GM12873 (cell line): Measurements from ENCODE around the gene SKP1.

ENCODE experiments used
- TF ChIP-seq, protein P1 (sequence below): IDR thresholded peaks from 2 replicates; pipeline ENCODE4 v1.5.1; 2012; ENCODE audit warnings: low read depth, mild to moderate bottlenecking, moderate library complexity, low read length, control low read depth; ENCODE audit not compliant: insufficient read depth; ENCODE audit errors: missing control alignments

SKP1 gene

DNA sequence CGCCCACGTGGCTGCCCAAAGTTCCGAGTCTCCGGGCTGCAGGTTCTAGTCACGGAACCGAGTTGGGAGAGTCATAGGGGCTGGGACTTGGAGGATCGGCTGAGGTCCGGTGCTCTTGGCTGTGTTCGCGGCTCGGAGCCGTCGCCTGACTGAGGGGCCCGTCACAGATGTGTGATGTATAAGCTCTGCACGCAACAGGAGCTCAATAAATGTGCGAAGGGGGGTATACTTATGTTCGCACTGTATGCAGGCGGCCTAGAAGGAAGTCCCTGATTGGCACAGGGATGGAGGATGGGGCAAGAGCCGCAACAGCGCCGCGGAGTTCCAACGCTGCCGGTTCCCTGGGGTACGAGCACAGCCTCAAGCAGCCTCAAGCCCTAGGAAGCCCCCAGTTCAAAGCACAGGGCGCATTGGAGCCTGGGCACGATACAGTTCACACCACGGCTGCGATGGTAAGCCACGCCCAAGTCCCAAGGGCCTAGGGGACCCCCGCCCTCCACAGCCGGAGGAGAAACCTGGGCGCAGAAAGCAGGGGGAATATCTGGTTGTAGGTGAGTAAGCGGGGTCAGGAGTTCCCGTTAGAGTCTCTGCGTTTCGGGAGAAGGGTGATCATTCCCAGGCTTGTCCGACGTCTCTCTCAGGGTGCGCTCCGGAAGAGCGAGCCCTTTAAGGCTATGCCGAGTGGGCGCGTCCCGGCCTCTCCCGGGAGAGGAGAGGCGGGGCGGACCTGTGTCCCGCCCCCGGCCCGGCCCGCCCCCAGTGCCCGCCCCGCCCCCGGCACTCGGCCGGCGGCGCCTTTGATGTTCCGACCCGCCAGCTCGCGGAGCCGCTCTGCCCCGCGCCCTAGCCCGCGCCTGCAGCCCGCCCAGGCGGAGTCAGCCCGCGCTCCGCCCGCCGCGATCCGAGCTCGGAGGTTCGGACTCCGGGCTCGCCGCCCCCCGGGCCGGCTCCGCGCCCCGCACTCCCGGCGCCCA is 62.6 kb downstream of the SKP1 start, which contains the start of gene TCF7:
TCF7 (plus strand) TSS at position 780 of the 974 bp plus-strand sequence. CDS start 226 bp downstream, outside the sequence.
- TF ChIP-seq, protein P1, sequence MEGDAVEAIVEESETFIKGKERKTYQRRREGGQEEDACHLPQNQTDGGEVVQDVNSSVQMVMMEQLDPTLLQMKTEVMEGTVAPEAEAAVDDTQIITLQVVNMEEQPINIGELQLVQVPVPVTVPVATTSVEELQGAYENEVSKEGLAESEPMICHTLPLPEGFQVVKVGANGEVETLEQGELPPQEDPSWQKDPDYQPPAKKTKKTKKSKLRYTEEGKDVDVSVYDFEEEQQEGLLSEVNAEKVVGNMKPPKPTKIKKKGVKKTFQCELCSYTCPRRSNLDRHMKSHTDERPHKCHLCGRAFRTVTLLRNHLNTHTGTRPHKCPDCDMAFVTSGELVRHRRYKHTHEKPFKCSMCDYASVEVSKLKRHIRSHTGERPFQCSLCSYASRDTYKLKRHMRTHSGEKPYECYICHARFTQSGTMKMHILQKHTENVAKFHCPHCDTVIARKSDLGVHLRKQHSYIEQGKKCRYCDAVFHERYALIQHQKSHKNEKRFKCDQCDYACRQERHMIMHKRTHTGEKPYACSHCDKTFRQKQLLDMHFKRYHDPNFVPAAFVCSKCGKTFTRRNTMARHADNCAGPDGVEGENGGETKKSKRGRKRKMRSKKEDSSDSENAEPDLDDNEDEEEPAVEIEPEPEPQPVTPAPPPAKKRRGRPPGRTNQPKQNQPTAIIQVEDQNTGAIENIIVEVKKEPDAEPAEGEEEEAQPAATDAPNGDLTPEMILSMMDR = no peak

DNA sequence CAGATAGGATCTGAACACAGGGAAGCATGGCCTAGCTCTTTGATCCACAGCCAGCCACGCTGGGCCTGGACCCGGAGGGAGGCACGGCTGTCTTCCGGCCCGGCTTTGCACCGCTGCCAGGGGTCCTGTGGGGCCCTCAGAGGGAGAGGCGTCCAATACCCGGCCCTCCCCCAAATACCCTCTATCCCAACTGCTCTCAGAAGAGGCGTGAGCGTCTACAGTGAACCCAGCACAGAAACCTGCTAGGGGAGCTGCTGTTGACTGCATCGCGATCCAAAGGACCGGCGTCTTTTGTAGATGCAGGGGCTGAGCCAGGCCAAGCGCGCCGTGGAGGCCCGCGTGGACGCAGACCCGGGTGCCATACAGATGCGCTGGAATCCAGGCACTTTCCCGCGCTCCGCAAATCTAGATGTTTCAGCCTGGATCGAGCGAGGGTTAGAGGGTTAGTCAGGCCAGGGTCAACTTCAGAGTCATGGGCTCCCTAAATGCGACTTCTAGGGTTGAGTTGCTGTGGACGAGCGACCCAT is 63.3 kb downstream of the SKP1 start:
- TF ChIP-seq, protein P1 = no peak

DNA sequence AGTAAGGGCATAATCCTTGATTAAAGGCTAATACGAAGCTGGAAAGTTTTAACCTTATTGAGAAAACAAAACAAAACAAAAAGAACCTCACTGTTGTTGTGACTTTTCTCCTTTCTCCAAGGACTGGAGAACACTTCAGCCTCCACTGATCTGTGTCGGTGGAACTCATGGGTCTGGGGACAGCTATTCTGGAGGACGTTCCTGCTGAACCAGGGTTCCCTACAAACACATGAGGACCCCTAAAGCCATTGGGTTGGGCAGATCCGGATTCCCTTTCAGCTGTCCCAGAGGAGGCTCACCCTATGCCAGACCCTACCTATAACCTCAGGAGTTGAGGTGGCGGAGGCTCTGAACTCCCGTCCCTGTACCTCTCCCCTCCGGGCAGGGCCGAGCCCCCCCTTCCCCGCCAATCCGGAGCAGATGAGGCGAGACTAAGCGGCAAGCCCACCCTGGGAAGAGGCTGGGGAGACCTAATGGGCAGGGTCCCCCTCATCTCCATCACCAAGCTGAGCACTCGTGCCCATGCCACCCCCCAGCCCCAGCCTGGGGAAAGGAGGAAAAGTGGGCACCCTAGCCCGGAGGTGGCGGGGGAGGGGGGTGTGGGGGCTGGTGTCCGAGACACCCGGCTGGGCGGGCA is 63.9 kb downstream of the SKP1 start:
- TF ChIP-seq, protein P1 = no peak

DNA sequence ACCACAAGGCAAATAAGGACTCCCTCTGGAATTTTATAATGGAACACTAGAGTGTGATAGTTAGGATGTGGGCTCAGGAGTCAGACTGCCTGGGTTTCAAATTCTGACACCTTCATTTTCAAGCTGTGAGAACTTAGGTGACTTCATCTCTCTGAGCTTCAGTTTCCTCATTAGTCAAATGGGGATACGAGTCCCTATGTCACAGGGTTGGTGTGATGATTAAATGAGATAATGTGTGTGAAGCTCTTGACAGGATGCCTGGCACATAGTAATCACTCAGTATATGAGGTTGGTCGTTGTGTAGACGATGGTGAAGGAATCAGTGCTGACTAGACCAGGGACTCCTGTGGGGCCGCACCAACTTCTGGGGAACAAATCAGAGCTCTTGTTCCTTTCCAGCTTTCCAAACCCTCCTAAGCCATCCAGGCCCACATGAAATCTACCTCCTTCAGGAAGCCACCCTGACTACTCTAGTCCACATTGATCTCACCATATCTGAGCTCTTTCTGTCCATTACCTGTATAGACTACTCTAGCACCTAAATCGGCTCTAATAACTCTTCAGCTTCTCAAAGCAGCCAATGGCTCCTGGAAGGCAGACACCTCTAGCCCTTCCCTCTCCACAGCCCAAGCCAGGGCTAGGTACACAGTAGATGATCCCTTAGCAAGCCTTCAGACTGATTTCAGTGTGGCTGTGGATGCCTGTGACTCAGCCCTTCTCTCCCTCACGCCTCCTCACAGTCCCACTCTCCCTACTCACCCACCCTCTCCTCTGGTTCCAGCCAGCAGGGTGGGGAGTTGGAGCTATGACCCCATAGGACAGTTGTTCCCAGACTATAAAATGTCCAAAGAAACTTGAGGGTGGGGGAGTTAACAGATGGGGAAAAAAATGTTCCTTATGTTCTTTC is 64.8 kb downstream of the SKP1 start:
- TF ChIP-seq, protein P1 = no peak

DNA sequence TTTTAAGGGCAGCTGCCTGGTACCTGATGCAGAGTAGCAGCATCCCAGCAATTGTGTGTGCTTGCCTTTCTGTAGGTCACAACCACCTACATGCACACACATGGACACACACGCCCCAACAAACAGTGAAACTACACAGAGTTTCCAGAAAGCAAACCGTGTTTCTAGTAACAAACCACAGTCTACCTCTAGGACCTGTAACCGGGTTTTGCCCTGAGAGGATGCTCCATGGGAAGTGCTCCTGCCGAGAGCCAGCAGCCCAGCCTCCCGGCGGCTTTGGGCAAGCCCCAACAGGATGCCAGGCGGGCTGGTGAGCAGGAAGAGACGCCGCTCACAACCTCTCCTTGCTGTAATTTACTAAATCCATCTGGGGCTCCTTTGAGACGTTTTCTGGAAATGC is 66.4 kb downstream of the SKP1 start:
- TF ChIP-seq, protein P1 = no peak

DNA sequence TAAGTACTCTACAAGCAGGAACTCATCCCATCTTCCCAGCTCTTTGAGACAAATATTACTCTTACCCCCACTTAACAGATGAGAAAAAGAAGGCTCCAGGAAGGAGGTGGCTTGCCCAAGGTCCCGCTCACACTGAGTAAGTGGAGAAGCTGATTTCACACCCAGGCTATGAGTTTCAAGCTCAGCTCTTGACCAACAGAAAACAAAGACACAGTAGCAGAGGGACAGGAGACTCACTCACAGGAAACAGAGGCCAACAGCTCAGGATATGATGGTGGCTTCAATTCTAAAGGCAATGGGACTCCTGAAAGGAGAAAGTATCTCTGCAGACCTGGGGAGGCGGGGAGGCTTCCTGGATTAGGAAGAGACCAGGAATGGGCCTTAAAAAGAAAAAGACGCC is 69.0 kb downstream of the SKP1 start:
- TF ChIP-seq, protein P1 = no peak
